GM12892 (cell line): Measurements from ENCODE around the gene UMPS.

Experiments
- POLR2A ChIP-seq: IDR thresholded peaks from 2 replicates; pipeline ENCODE4 v1.6.1; 2011; ENCODE audit warnings: low read depth, low read length, control low read depth
- POLR2AphosphoS5 ChIP-seq: IDR thresholded peaks from 2 replicates; pipeline ENCODE4 v1.6.1; 2011; ENCODE audit warnings: low read depth, low read length, control low read depth
- TAF1 ChIP-seq: IDR thresholded peaks from 2 replicates; pipeline ENCODE4 v1.6.1; 2011; ENCODE audit warnings: low read depth, mild to moderate bottlenecking, control low read depth, low read length, borderline replicate concordance

DNA sequence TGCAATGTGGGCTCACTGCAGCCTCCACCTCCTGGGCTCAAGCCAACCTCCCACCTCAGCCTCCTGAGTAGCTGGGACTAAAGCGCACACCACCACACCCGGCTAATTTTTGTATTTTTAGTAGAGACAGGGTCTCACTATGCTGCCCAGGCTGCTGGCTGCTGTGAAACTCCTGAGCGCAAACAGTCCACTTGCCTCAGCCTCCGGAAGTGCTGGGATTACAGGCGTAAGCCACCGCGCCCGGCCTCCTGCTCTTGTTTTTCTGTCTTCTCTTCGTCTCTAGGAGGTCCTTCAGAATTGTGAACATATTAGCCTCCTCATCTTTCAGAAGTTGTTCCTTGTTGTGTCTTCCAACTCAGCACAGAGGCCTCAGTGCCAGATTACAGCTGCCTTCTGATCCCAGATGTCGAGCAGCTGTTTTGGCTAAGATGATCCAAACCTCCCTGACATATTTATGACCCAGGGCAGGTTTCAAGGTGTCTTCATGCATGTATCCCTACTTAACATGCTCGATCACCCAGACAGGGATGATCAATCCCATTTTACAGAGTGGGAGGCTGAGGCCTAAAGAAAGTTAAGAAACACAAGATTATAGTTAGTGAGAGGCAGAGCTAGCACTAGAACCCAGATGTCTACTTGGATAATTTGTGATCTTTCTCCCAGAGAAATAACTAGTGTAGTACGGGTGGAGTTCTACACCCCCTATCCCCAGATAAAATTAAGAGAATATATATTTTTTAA, 32.1 kb upstream of the UMPS start:
- no peak for TF ChIP-seq POLR2A
- no peak for TF ChIP-seq TAF1
- no peak for TF ChIP-seq POLR2AphosphoS5
